ENCODE measurements around the gene PRMT5. TPM values are rescaled to one million over a fixed set of nuclear protein-coding genes. Genes with fewer than 3 reads are reported as not detected.

The PRMT5 gene
- total RNA-seq, 2 experiments from 2014 or later, result 169 to 190 TPM

- no peaks in the 10 kb centered on the region for H3K9me3 Mint-ChIP-seq
- no peaks in the 10 kb centered on the region for H3K27me3 Mint-ChIP-seq
- no peak overlapping the region for H3K4me3 Mint-ChIP-seq
- peaks cover 20% of the 10 kb centered on the region for H3K4me1 Mint-ChIP-seq
- no peak for DNase-seq
- peaks cover 6% of the 10 kb centered on the region for H3K36me3 Mint-ChIP-seq
- no peak overlapping the region for H3K27ac Mint-ChIP-seq
Measured at GRCh38 chr14:22878271-22879246, 50.6 kb downstream of the PRMT5 start.

GRCh38 chr14:22877000-22877501 is 52.1 kb downstream of the PRMT5 start:
- no peaks in the 10 kb centered on the region for H3K9me3 Mint-ChIP-seq
- no peak for DNase-seq

GRCh38 chr14:22875748-22876319 is 53.3 kb downstream of the PRMT5 start:
- Mint-ChIP-seq H3K27me3 (no peaks in the 10 kb centered on the region), H3K27ac (no peak overlapping the region), H3K9me3 (no peaks in the 10 kb centered on the region), H3K4me1 (peaks cover 23% of the 10 kb centered on the region), H3K4me3 (no peak overlapping the region), H3K36me3 (peaks cover 6% of the 10 kb centered on the region)
- no peak for DNase-seq

More at GRCh38 chr14:22877000-22877501, 52.1 kb downstream of the PRMT5 start:
- Mint-ChIP-seq H3K4me3 (no peak overlapping the region), H3K27ac (no peak overlapping the region), H3K27me3 (no peaks in the 10 kb centered on the region), H3K4me1 (peaks cover 22% of the 10 kb centered on the region), H3K36me3 (peaks cover 6% of the 10 kb centered on the region)

GRCh38 chr14:22875003-22875747 is 54.0 kb downstream of the PRMT5 start:
- peaks cover 6% of the 10 kb centered on the region for H3K36me3 Mint-ChIP-seq
- peaks cover 29% of the 10 kb centered on the region for H3K4me1 Mint-ChIP-seq
- H3K9me3 Mint-ChIP-seq, result no peaks in the 10 kb centered on the region
- no peak overlapping the region for H3K27ac Mint-ChIP-seq
- no peak for DNase-seq
- no peaks in the 10 kb centered on the region for H3K27me3 Mint-ChIP-seq
- H3K4me3 Mint-ChIP-seq, result no peak overlapping the region

GRCh38 chr14:22872833-22873520 is 56.2 kb downstream of the PRMT5 start:
- Mint-ChIP-seq H3K36me3 (peaks cover 6% of the 10 kb centered on the region), H3K4me3 (peak overlapping the region; percentile 89), H3K4me1 (peaks cover 33% of the 10 kb centered on the region), H3K27me3 (no peaks in the 10 kb centered on the region), H3K9me3 (no peaks in the 10 kb centered on the region), H3K27ac (peak overlapping the region; percentile 89)
- no peak for DNase-seq

- H3K27me3 Mint-ChIP-seq, result no peaks in the 10 kb centered on the region
- H3K4me1 Mint-ChIP-seq, result peaks cover 33% of the 10 kb centered on the region
- peak overlapping the region; percentile 99 for H3K27ac Mint-ChIP-seq
- peaks cover 6% of the 10 kb centered on the region for H3K36me3 Mint-ChIP-seq
- peak; percentile 61 for DNase-seq
- H3K9me3 Mint-ChIP-seq, result no peaks in the 10 kb centered on the region
- H3K4me3 Mint-ChIP-seq, result peak overlapping the region; percentile 89
Measured at GRCh38 chr14:22872033-22872832, 56.9 kb downstream of the PRMT5 start.

- Mint-ChIP-seq H3K4me1 (peaks cover 33% of the 10 kb centered on the region), H3K9me3 (no peaks in the 10 kb centered on the region), H3K27ac (peak within 1 kb of the TSS; percentile 99), H3K36me3 (peaks cover 6% of the 10 kb centered on the region), H3K4me3 (peak within 1 kb of the TSS; percentile 89), H3K27me3 (no peaks in the 10 kb centered on the region)
- peak; percentile 84 for DNase-seq
Measured at GRCh38 chr14:22871224-22872032, 57.7 kb downstream of the PRMT5 start, which contains the start of gene LRP10. Gene LRP10, plus strand, starts transcription at chr14:22871740. Its CDS starts 564 bp downstream, at chr14:22872304.

GRCh38 chr14:22870811-22871223 is 58.4 kb downstream of the PRMT5 start:
- peak overlapping the region; percentile 99 for H3K27ac Mint-ChIP-seq
- peak overlapping the region; percentile 89 for H3K4me3 Mint-ChIP-seq
- peaks cover 29% of the 10 kb centered on the region for H3K4me1 Mint-ChIP-seq
- H3K27me3 Mint-ChIP-seq, result no peaks in the 10 kb centered on the region
- H3K36me3 Mint-ChIP-seq, result peaks cover 1% of the 10 kb centered on the region
- H3K9me3 Mint-ChIP-seq, result no peaks in the 10 kb centered on the region
- DNase-seq, result no peak

Other genes with a start within 250 kb of the PRMT5 start
- 100 to 1,000 TPM; 133 to 140 TPM for gene OXA1L, start 162.7 kb downstream of the PRMT5 start, total RNA-seq
- gene SLC7A7, start 113.9 kb downstream of the PRMT5 start, total RNA-seq, result 1 to 10 TPM in 1 of 2 experiments, under 1 TPM in 1; 0.56 to 1.0 TPM
- 100 to 1,000 TPM; 154 to 170 TPM for gene MRPL52, start 99.5 kb downstream of the PRMT5 start, total RNA-seq
- 1 to 10 TPM; 1.1 to 1.8 TPM for gene MMP14, start 92.8 kb downstream of the PRMT5 start, total RNA-seq
- 10 to 100 TPM; 17.6 to 18.7 TPM for gene LRP10, start 57.6 kb downstream of the PRMT5 start, total RNA-seq
- under 1 TPM; 0.14 to 0.19 TPM for gene REM2, start 46.2 kb downstream of the PRMT5 start, total RNA-seq
- gene RBM23, start 10.2 kb downstream of the PRMT5 start, total RNA-seq, result 10 to 100 TPM; 66.2 to 67.2 TPM
- gene HAUS4, start 27.7 kb upstream of the PRMT5 start, total RNA-seq, result 10 to 100 TPM; 51.9 to 53.6 TPM
- 1 to 10 TPM in 1 of 2 experiments, under 1 TPM in 1; 0.90 to 1.0 TPM for gene AJUBA, start 53.2 kb upstream of the PRMT5 start, total RNA-seq
- 10 to 100 TPM; 10.5 to 11.1 TPM for gene C14orf93, start 80.8 kb upstream of the PRMT5 start, total RNA-seq
- 100 to 1,000 TPM; 162 to 164 TPM for gene PSMB5, start 105.5 kb upstream of the PRMT5 start, total RNA-seq
- gene PSMB11, start 112.8 kb upstream of the PRMT5 start, total RNA-seq, result not detected
- gene CDH24, start 128.1 kb upstream of the PRMT5 start, total RNA-seq, result under 1 TPM; 0.49 to 0.52 TPM
- gene ACIN1, start 165.8 kb upstream of the PRMT5 start, total RNA-seq, result 100 to 1,000 TPM; 160 to 174 TPM
- 10 to 100 TPM; 52.0 to 57.0 TPM for gene C14orf119, start 166.1 kb upstream of the PRMT5 start, total RNA-seq
- not detected for gene CIROP, start 175.6 kb upstream of the PRMT5 start, total RNA-seq
- under 1 TPM; 0.45 to 0.68 TPM for gene CEBPE, start 189.9 kb upstream of the PRMT5 start, total RNA-seq